Measurements from ENCODE around the gene AOC2.
"Not testable (repeated sequence)": the region's sequence is repeated elsewhere in the genome, so short reads cannot be mapped to it uniquely, and the experiment has no call there.

Gene AOC2

GRCh38 chr17:42883802-42884558, 39.6 kb downstream of the AOC2 start:
- no peak for DNase-seq

DNA sequence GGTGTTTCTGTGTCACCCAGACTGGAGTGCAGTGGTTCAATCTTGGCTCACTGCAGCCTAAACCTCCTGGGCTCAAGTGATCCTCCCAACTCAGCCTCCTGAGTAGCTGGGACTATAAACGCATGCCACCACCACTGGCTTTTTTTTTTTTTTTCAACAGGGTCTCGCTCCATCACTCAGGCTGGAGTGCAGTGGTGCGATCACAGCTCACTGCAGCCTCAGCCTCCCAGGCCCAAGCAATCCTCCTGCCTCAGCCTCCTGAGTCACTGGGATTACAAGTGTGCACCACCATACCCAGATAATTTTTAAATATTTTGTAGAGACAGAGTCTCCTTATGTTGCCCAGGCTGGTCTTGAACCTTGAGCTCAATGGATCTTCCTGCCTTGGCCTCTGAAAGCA, 41.4 kb downstream of the AOC2 start:
- not testable (repeated sequence) for DNase-seq

- no peak for DNase-seq
Measured at GRCh38 chr17:42886283-42887176, 42.1 kb downstream of the AOC2 start.

DNA sequence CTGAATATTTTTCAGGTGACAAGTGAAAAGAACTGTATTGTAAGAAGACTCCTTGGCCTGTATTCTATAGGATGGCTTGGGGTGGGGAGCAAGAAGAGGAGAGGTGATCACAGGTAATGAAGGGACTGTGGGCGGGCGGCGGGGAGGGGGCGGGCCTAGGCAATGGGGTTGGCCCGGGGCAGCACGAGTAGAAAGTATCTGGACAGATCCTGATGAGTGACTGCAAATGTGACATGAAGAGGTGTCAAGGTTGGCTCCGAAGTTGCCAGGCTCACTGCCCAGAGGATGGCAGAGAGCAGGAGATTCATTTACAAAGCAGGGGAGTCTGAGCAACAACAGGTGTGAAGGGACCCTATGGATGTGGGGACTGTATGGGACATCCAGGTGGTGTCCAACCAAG, 45.4 kb downstream of the AOC2 start:
- no peak for DNase-seq

GRCh38 chr17:42891539-42892152, 47.3 kb downstream of the AOC2 start:
- DNase-seq, result no peak

- no peak for DNase-seq
Measured at GRCh38 chr17:42893359-42893758, 49.0 kb downstream of the AOC2 start.

DNA sequence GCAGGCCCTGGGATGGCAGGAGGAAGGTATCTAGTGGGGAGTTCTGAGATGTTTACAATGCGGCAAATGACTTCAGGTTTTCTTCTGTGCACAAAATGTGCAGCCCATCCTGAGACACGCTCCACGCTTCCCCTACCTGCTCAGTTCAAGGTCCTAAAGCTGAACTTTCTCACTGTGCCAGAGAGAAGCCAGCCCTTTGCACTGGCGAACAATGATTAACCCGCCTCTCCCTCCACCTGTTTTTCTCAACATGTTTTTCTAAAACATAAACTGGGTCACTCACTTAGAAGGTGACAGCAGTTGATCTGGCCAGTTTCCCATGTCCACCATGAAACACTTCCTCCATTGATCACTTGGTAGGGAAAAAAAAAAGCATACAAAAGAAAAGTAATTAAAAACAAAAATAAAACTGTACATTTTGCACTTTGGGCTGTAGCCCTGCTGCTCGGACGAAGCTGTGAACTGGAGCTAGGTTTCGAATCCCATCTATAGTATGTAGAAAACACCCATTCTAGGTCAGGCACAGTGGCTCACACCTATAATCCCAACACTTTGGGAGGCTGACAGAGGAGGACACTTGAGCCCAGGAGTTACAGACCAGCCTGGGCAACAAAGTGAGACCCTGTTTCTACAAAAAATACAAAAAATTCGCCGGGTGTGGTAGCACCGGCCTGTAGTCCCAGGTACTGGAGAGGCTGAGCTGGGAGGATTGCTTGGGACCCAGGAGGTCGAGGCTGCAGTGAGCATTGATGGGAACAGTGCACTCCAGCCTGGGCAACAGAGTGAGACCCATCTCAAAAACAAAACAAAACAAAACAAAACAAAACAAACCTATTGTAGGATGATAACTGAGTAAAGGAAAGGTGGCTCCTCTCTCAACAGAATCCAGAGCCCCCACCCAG, 50.2 kb downstream of the AOC2 start:
- no peak for DNase-seq

GRCh38 chr17:42895185-42895555, 50.8 kb downstream of the AOC2 start:
- no peak for DNase-seq

DNA sequence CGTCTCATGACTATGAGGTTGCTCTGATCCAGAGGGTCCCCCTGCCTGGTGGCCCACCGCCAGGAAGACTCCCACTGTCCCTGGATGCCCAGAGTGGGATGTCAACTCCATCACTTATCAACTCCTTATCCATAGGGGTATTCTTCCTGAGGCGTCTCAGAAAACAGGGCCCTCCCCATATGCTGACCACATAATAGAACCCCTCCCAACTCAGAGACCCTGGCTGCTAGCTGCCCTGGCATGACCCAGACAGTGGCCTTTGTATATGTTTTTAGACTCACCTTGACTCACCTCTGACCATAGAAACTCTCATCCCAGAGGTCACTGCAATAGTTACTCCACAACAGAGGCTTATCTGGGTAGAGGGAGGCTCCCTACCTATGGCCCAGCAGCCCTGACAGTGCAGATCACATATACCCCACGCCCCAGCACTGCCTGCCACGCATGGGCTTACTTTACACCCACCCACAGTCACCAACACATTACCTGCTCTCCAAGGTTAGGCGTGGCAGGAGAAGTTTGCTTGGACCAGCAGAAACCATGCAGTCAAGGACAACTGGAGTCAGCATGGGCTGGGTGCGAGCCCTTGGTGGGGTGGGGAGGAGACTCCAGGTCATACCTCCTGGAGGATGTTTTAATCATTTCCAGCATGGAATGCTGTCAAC, 53.9 kb downstream of the AOC2 start:
- DNase-seq, result no peak

- DNase-seq, result not testable (repeated sequence)
Measured at GRCh38 chr17:42899981-42900380, 55.6 kb downstream of the AOC2 start.
